GM12878 (cell line): ENCODE results near the gene ZNF668. TPM values are rescaled to one million over a fixed set of nuclear protein-coding genes. Genes with fewer than 3 reads are reported as not detected.

Experiments used
- ATAC-seq: fragments of 200-7000 bp; cut with Tn5 transposase; 3 replicates; pipeline ENCODE4 v1.9.1; 2020; ENCODE audit warnings: mild to moderate bottlenecking, moderate library complexity
- BruUV-seq: library from RNA; stranded (reverse); fragments of 400-500 nt; replicated peaks from 2 replicates; lab custom pipeline; 2021; lab: Mats Ljungman, UMichigan
- CTCF ChIA-PET: fragments of 300-600 bp; sonication (Branson Sonifier 250); formaldehyde crosslinking; extraction: SDS; loops from one replicate; lab custom pipeline; 2021; ENCODE audit warnings: inconsistent platforms; lab: Yijun Ruan, JAX
- POLR2A ChIA-PET: fragments of 350-600 bp; formaldehyde crosslinking; extraction: SDS; loops from one replicate; lab custom pipeline; 2021; ENCODE audit warnings: inconsistent platforms; lab: Charles Lee
- RAD21 ChIA-PET: fragments of 300-600 bp; sonication (Branson Sonifier 250); formaldehyde crosslinking; loops from one replicate; lab custom pipeline; 2023; ENCODE audit warnings: antibody characterized with exemption; ENCODE audit not compliant: unreplicated experiment; lab: Charles Lee
- SMC1A ChIA-PET: fragments of 300-600 bp; sonication (Branson Sonifier 250); formaldehyde crosslinking; loops from one replicate; lab custom pipeline; 2023; ENCODE audit not compliant: unreplicated experiment, uncharacterized antibody; lab: Charles Lee
- DNase-seq: peaks from one replicate; pipeline ENCODE4 v3.0.0-alpha.2; 2011; ENCODE audit warnings: low read depth, low spot score
- FAIRE-seq: peaks from 3 replicates; lab custom pipeline; 2011; peaks lifted over from hg19 to GRCh38; lab: Jason Lieb, UNC
- H2AFZ ChIP-seq: 2 replicates; pipeline ENCODE4 v1.6.0; 2011; ENCODE audit warnings: low read depth, low read length, control low read depth; ENCODE audit not compliant: control insufficient read depth
- H3K27ac ChIP-seq: 2 replicates; pipeline ENCODE4 v1.5.1; 2011; ENCODE audit warnings: control low read depth; ENCODE audit not compliant: control insufficient read depth, insufficient read depth
- H3K27me3 ChIP-seq, 2 experiments: replicated peaks in 1 of 2; 2 replicates each; pipeline versions ENCODE4 v1.6.0 to v1.6.1; 2011; ENCODE audit warnings: low read length in 1 of 2; ENCODE audit not compliant: control insufficient read depth in 2 of 2, insufficient read depth in 2 of 2
- H3K36me3 ChIP-seq, 2 experiments: 2 replicates each; pipeline ENCODE4 v1.5.1; 2011; ENCODE audit warnings: low read length in 1 of 2; ENCODE audit not compliant: control insufficient read depth in 2 of 2, insufficient read depth in 2 of 2
- H3K4me1 ChIP-seq: 2 replicates; pipeline ENCODE4 v1.6.1; 2011; ENCODE audit warnings: mild to moderate bottlenecking, low read length, moderate library complexity, mixed read lengths; ENCODE audit not compliant: control insufficient read depth, insufficient read depth
- H3K4me2 ChIP-seq: 2 replicates; pipeline ENCODE4 v1.6.0; 2011; ENCODE audit warnings: control low read depth; ENCODE audit not compliant: control insufficient read depth, insufficient read depth
- H3K4me3 ChIP-seq: fragments of 200-600 bp; sonication (generic); 2 replicates; pipeline ENCODE4 v1.5.1; 2016
- H3K79me2 ChIP-seq: 2 replicates; pipeline ENCODE4 v1.6.0; 2011; ENCODE audit warnings: low read length; ENCODE audit not compliant: control insufficient read depth, insufficient read depth
- H3K9ac ChIP-seq: 2 replicates; pipeline ENCODE4 v1.8.0; 2011; ENCODE audit warnings: low read length, control low read depth, mixed read lengths; ENCODE audit not compliant: control insufficient read depth, insufficient read depth
- H3K9me3 ChIP-seq: replicated peaks from 3 replicates; pipeline ENCODE4 v1.5.1; 2011; ENCODE audit warnings: mild to moderate bottlenecking, low read length; ENCODE audit not compliant: control insufficient read depth, insufficient read depth
- H4K20me1 ChIP-seq: 2 replicates; pipeline ENCODE4 v1.6.0; 2011; ENCODE audit not compliant: control insufficient read depth, insufficient read depth
- CBX5 ChIP-seq: sonication (generic); IDR thresholded peaks from 2 replicates; pipeline ENCODE4 v1.6.1; 2016; ENCODE audit warnings: low read depth, moderate library complexity, mild to moderate bottlenecking, inconsistent platforms
- CHD1 ChIP-seq: IDR thresholded peaks from 2 replicates; pipeline ENCODE4 v1.6.1; 2012; ENCODE audit warnings: low read depth, low read length, improper control_type of control experiment
- EGR1 ChIP-seq, 2 experiments: IDR thresholded peaks; 1 replicate in 1 of 2; 2 replicates in 1 of 2; pipeline ENCODE4 v1.6.1; 2011 to 2012; ENCODE audit warnings: low read depth in 2 of 2, low read length in 2 of 2, borderline replicate concordance in 1 of 2, mild to moderate bottlenecking in 1 of 2, moderate library complexity in 1 of 2
- FOXM1 ChIP-seq: IDR thresholded peaks from 2 replicates; pipeline ENCODE4 v1.6.1; 2012; ENCODE audit warnings: low read depth, mild to moderate bottlenecking, inconsistent platforms, low read length, moderate library complexity
- GABPA ChIP-seq: IDR thresholded peaks from 2 replicates; pipeline ENCODE4 v1.6.1; 2014; ENCODE audit warnings: antibody characterized with exemption, low read depth, mild to moderate bottlenecking, inconsistent platforms
- IKZF1 ChIP-seq: fragments of 450-650 bp; conservative IDR thresholded peaks from 2 replicates; pipeline ENCODE4 v1.6.1; 2017; ENCODE audit warnings: antibody characterized with exemption, mild to moderate bottlenecking
- KDM1A ChIP-seq: fragments of 200-600 bp; sonication (generic); IDR thresholded peaks from 2 replicates; pipeline ENCODE4 v1.6.1; 2016; ENCODE audit warnings: borderline replicate concordance
- MYB ChIP-seq: fragments of 150-350 bp; IDR thresholded peaks from 2 replicates; pipeline ENCODE4 v1.6.1; 2014; ENCODE audit warnings: mild to moderate bottlenecking, low read depth, low read length, borderline replicate concordance
- NRF1 ChIP-seq: conservative IDR thresholded peaks from 2 replicates; pipeline ENCODE4 v1.6.1; 2011; ENCODE audit warnings: mild to moderate bottlenecking, low read depth, low read length, improper control_type of control experiment
- POLR2AphosphoS5 ChIP-seq: IDR thresholded peaks from 2 replicates; pipeline ENCODE4 v1.6.1; 2011; ENCODE audit warnings: mild to moderate bottlenecking, low read length, inconsistent platforms
- POU2F2 ChIP-seq: IDR thresholded peaks from 3 replicates; pipeline ENCODE4 v1.6.1; 2011; ENCODE audit warnings: low read depth, mild to moderate bottlenecking, low read length, borderline replicate concordance
- RAD51 ChIP-seq: fragments of 450-650 bp; IDR thresholded peaks from 2 replicates; pipeline ENCODE4 v1.6.1; 2016; ENCODE audit warnings: moderate library complexity, mild to moderate bottlenecking, inconsistent platforms
- TARDBP ChIP-seq: IDR thresholded peaks from 2 replicates; pipeline ENCODE4 v1.6.1; 2016; ENCODE audit warnings: borderline replicate concordance
- TCF7 ChIP-seq: IDR thresholded peaks from 2 replicates; pipeline ENCODE4 v1.6.1; 2014; ENCODE audit warnings: antibody characterized with exemption, borderline replicate concordance
- ZNF622 ChIP-seq: fragments of 450-650 bp; IDR thresholded peaks from 2 replicates; pipeline ENCODE4 v1.6.1; 2017; ENCODE audit warnings: mild to moderate bottlenecking, inconsistent platforms
- WGBS: methylation state at CpG from one replicate; pipeline ENCODE4 v1.1.6; 2016; ENCODE audit warnings: low lambda C conversion rate; ENCODE audit not compliant: insufficient replicate concordance, insufficient coverage; ENCODE audit errors: missing lambda C conversion rate; 5-methylcytosine and 5-hydroxymethylcytosine counted together
- in situ Hi-C: fragments of 300-500 bp; cut with MboI; formaldehyde crosslinking; loops from 9 replicates; pipeline ENCODE4 v1.14.3; 2018; ENCODE audit warnings: mixed read lengths
- intact Hi-C: fragments of 100-400 bp; cut with micrococcal nuclease; formaldehyde crosslinking; loops from one replicate; pipeline ENCODE4 v1.14.2; 2022; ENCODE audit not compliant: unreplicated experiment
- polyA plus RNA-seq, 11 experiments: library from polyadenylated mRNA; depleted of rRNA in 4 of 11; unstranded in 6 of 11; stranded (reverse) in 5 of 11; fragments of >200 nt; fragmentation: Nextera tagmentation in 4 of 11; fragmentation: Illumina TruSeq in 1 of 11; extraction: Ambion mirVana in 4 of 11; extraction: Trizol in 1 of 11; gene quantifications; 1 replicate in 1 of 11; 2 replicates in 10 of 11; pipeline versions ENCODE4 v1.2.1 to v1.2.3, GENCODE V29; 2011 to 2016; ENCODE audit warnings: inconsistent platforms in 2 of 11, missing spikeins in 2 of 11, low read depth in 1 of 11
- total RNA-seq, 4 experiments: library from RNA; depleted of rRNA in 3 of 4; stranded (reverse); fragments of >200 nt in 3 of 4; fragmentation: Illumina TruSeq in 1 of 4; extraction: Trizol in 1 of 4; gene quantifications; 2 replicates each; pipeline versions ENCODE4 v1.2.1 to v1.2.3, GENCODE V29; 2013 to 2021
- TF ChIP-seq, protein P1 (sequence below): fragments of 450-650 bp; formaldehyde crosslinking; IDR thresholded peaks from 2 replicates; pipeline ENCODE4 v1.4.0; 2022; ENCODE audit warnings: mild to moderate bottlenecking, moderate library complexity
- TF ChIP-seq, protein P2 (sequence below): fragments of 450-650 bp; IDR thresholded peaks from 2 replicates; pipeline ENCODE4 v1.6.1; 2017; ENCODE audit warnings: antibody characterized with exemption, mild to moderate bottlenecking, moderate library complexity

Gene ZNF668
- total and polyA plus RNA-seq, 10 of the 15 experiments (the other 5 are each of a cell fraction or from before 2014, with no cell fraction given): 0.05 to 20.7 (median 10.0) TPM; not detected in 1

DNA sequence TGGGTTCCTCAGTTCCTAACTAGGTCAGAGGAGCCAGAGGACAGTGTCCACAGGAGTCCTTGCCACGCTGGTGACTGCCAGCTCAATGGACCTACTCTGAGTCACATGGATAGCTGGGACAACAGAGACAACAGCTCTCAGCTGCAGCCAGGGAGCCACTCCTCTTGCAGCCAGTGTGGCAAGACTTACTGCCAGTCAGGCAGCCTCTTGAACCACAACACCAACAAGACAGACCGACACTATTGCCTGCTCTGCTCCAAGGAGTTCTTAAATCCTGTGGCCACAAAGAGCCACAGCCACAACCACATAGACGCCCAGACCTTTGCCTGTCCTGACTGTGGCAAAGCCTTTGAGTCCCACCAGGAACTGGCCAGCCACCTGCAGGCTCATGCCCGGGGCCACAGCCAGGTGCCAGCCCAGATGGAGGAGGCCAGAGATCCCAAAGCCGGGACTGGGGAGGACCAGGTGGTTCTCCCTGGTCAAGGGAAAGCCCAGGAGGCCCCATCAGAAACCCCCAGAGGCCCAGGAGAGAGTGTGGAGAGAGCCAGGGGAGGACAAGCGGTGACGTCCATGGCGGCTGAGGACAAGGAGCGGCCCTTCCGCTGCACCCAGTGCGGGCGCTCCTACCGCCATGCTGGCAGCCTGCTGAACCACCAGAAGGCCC lies 6.8 kb upstream of the ZNF668 start:
- Histone ChIP-seq H3K36me3 (peaks cover 8 to 14% of the 10 kb centered on the region in 2 experiments; a peak in 3 of 4 replicates), H3K4me2 (no peak overlapping the region), H2AFZ (no peak overlapping the region), H3K79me2 (peaks cover 2% of the 10 kb centered on the region), H3K9me3 (no peaks in the 10 kb centered on the region), H4K20me1 (no peaks in the 10 kb centered on the region; the same call in 1 of the 2 replicates), H3K9ac (no peak overlapping the region), H3K4me3 (no peak overlapping the region), H3K4me1 (no peaks in the 10 kb centered on the region), H3K27ac (no peak overlapping the region), H3K27me3 (no peaks in the 10 kb centered on the region)
- no peak for TF ChIP-seq NRF1
- no peak for TF ChIP-seq EGR1 (IDR thresholded peaks at IDR 0.05; ENCODE audit: borderline replicate concordance in 1 of 2, low read depth in 2 of 2, low read length in 2 of 2)
- no peak for TF ChIP-seq GABPA
- no peak for TF ChIP-seq CBX5
- TF ChIP-seq POLR2AphosphoS5: no peak
- TF ChIP-seq MYB: no peak
- no peak for TF ChIP-seq TARDBP
- no peak for TF ChIP-seq KDM1A
- TF ChIP-seq, protein P1, sequence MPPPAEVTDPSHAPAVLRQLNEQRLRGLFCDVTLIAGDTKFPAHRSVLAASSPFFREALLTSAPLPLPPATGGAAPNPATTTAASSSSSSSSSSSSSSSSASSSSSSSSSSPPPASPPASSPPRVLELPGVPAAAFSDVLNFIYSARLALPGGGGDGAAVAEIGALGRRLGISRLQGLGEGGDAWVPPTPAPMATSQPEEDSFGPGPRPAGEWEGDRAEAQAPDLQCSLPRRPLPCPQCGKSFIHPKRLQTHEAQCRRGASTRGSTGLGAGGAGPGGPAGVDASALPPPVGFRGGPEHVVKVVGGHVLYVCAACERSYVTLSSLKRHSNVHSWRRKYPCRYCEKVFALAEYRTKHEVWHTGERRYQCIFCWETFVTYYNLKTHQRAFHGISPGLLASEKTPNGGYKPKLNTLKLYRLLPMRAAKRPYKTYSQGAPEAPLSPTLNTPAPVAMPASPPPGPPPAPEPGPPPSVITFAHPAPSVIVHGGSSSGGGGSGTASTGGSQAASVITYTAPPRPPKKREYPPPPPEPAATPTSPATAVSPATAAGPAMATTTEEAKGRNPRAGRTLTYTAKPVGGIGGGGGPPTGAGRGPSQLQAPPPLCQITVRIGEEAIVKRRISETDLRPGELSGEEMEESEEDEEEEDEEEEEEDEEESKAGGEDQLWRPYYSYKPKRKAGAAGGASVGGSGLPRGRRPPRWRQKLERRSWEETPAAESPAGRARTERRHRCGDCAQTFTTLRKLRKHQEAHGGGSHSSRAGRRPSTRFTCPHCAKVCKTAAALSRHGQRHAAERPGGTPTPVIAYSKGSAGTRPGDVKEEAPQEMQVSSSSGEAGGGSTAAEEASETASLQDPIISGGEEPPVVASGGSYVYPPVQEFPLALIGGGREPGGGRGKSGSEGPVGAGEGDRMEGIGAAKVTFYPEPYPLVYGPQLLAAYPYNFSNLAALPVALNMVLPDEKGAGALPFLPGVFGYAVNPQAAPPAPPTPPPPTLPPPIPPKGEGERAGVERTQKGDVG (CRISPR knock-in tag): no peak
- TF ChIP-seq, protein P2, sequence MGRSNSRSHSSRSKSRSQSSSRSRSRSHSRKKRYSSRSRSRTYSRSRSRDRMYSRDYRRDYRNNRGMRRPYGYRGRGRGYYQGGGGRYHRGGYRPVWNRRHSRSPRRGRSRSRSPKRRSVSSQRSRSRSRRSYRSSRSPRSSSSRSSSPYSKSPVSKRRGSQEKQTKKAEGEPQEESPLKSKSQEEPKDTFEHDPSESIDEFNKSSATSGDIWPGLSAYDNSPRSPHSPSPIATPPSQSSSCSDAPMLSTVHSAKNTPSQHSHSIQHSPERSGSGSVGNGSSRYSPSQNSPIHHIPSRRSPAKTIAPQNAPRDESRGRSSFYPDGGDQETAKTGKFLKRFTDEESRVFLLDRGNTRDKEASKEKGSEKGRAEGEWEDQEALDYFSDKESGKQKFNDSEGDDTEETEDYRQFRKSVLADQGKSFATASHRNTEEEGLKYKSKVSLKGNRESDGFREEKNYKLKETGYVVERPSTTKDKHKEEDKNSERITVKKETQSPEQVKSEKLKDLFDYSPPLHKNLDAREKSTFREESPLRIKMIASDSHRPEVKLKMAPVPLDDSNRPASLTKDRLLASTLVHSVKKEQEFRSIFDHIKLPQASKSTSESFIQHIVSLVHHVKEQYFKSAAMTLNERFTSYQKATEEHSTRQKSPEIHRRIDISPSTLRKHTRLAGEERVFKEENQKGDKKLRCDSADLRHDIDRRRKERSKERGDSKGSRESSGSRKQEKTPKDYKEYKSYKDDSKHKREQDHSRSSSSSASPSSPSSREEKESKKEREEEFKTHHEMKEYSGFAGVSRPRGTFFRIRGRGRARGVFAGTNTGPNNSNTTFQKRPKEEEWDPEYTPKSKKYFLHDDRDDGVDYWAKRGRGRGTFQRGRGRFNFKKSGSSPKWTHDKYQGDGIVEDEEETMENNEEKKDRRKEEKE: no peak
- TF ChIP-seq POU2F2: no peak
- no peak for TF ChIP-seq IKZF1
- TF ChIP-seq FOXM1: no peak
- no peak for TF ChIP-seq CHD1
- no peak for TF ChIP-seq RAD51
- TF ChIP-seq TCF7: no peak
- TF ChIP-seq ZNF622: no peak
- RAD21 ChIA-PET: no interaction called here
- DNase-seq (no peak), ATAC-seq (no peak), FAIRE-seq (no peak)
- BruUV-seq: no TSS peak
- POLR2A ChIA-PET: no interaction called here
- CTCF ChIA-PET: no interaction called here
- WGBS: 97% methylated on average over 10 of the region's 13 CpGs
- intact Hi-C loops: no loop called here
- SMC1A ChIA-PET: no interaction called here
- in situ Hi-C loops: no loop called here
